ENCODE data around the gene GIMAP5. TPM values are rescaled to one million over a fixed set of nuclear protein-coding genes. Genes with fewer than 3 reads are reported as not detected.

The GIMAP5 gene
- total and polyA plus RNA-seq, 4 donors, result 24.8 to 60.6 (median 37.6) TPM

- DNase-seq (no peak), ATAC-seq (ENCODE audit: insufficient read depth, low FRiP score) (no peak)
- Histone ChIP-seq H3K27ac (ENCODE audit: low read depth in 1 of 2, low read length in 1 of 2) (no peak overlapping the region), H3K36me3 (ENCODE audit: control insufficient read depth in 4 of 4, insufficient read depth in 4 of 4, low read length in 4 of 4) (no peaks in the 10 kb centered on the region), H3K27me3 (ENCODE audit: control insufficient read depth in 3 of 3, insufficient read depth in 3 of 3, low read length in 2 of 3) (peaks cover 0 to 12% (median 2%) of the 10 kb centered on the region in 3 donors), H3K4me3 (no peak overlapping the region), H3K9ac (ENCODE audit: insufficient read depth in 1 of 2, low read length in 2 of 2) (no peak overlapping the region), H3K4me1 (ENCODE audit: control insufficient read depth in 5 of 5, insufficient read depth in 5 of 5, low read length in 5 of 5) (no peaks in the 10 kb centered on the region), H3K9me3 (ENCODE audit: control insufficient read depth in 4 of 4, insufficient read depth in 3 of 4, low read length in 3 of 4) (no peaks in the 10 kb centered on the region)
- 80 to 83% methylated on average over 3 of the region's 3 CpGs for WGBS, 2 donors
- TF ChIP-seq, protein P1, sequence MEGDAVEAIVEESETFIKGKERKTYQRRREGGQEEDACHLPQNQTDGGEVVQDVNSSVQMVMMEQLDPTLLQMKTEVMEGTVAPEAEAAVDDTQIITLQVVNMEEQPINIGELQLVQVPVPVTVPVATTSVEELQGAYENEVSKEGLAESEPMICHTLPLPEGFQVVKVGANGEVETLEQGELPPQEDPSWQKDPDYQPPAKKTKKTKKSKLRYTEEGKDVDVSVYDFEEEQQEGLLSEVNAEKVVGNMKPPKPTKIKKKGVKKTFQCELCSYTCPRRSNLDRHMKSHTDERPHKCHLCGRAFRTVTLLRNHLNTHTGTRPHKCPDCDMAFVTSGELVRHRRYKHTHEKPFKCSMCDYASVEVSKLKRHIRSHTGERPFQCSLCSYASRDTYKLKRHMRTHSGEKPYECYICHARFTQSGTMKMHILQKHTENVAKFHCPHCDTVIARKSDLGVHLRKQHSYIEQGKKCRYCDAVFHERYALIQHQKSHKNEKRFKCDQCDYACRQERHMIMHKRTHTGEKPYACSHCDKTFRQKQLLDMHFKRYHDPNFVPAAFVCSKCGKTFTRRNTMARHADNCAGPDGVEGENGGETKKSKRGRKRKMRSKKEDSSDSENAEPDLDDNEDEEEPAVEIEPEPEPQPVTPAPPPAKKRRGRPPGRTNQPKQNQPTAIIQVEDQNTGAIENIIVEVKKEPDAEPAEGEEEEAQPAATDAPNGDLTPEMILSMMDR (IDR thresholded peaks at IDR 0.05; ENCODE audit: control extremely low read depth, extremely low read depth), result no peak
Observed at GRCh38 chr7:150734254-150734653, 3.0 kb upstream of the GIMAP5 start.

GRCh38 chr7:150735596-150736358, 1.4 kb upstream of the GIMAP5 start:
- Histone ChIP-seq H3K9ac (ENCODE audit: insufficient read depth in 1 of 2, low read length in 2 of 2) (no peak overlapping the region), H3K27ac (ENCODE audit: low read depth in 1 of 2, low read length in 1 of 2) (no peak overlapping the region), H3K4me1 (ENCODE audit: control insufficient read depth in 5 of 5, insufficient read depth in 5 of 5, low read length in 5 of 5) (no peaks in the 10 kb centered on the region), H3K4me3 (no peak overlapping the region), H3K9me3 (ENCODE audit: control insufficient read depth in 4 of 4, insufficient read depth in 3 of 4, low read length in 3 of 4) (no peaks in the 10 kb centered on the region), H3K27me3 (ENCODE audit: control insufficient read depth in 3 of 3, insufficient read depth in 3 of 3, low read length in 2 of 3) (peaks cover 0 to 12% (median 2%) of the 10 kb centered on the region in 3 donors), H3K36me3 (ENCODE audit: control insufficient read depth in 4 of 4, insufficient read depth in 4 of 4, low read length in 4 of 4) (no peaks in the 10 kb centered on the region)
- no peak for DNase-seq
- 73 to 78% methylated on average over 3 of the region's 3 CpGs for WGBS, 2 donors
- TF ChIP-seq, protein P1 (IDR thresholded peaks at IDR 0.05; ENCODE audit: control extremely low read depth, extremely low read depth), result no peak
- no peak for ATAC-seq (ENCODE audit: insufficient read depth, low FRiP score)

GRCh38 chr7:150736864-150737263, 354 bp upstream of the GIMAP5 start:
- peak overlapping the region; percentile 11 for H3K4me3 ChIP-seq
- H3K9ac ChIP-seq (ENCODE audit: insufficient read depth in 1 of 2, low read length in 2 of 2), result no peak overlapping the region
- no peak for ATAC-seq (ENCODE audit: insufficient read depth, low FRiP score)
- WGBS, 2 donors, result 48 to 59% methylated on average over 4 of the region's 4 CpGs
- no peaks in the 10 kb centered on the region for H3K4me1 ChIP-seq (ENCODE audit: control insufficient read depth in 5 of 5, insufficient read depth in 5 of 5, low read length in 5 of 5)
- H3K36me3 ChIP-seq (ENCODE audit: control insufficient read depth in 4 of 4, insufficient read depth in 4 of 4, low read length in 4 of 4), result peaks cover 0 to 4% (median 0%) of the 10 kb centered on the region in 4 donors
- H3K9me3 ChIP-seq (ENCODE audit: control insufficient read depth in 4 of 4, insufficient read depth in 3 of 4, low read length in 3 of 4), result no peaks in the 10 kb centered on the region
- DNase-seq, result no peak
- peak overlapping the region; percentile 39 to 78 for H3K27ac ChIP-seq (ENCODE audit: low read depth in 1 of 2, low read length in 1 of 2)
- TF ChIP-seq, protein P1 (IDR thresholded peaks at IDR 0.05; ENCODE audit: control extremely low read depth, extremely low read depth), result no peak
- peaks cover 0 to 12% (median 2%) of the 10 kb centered on the region in 3 donors for H3K27me3 ChIP-seq (ENCODE audit: control insufficient read depth in 3 of 3, insufficient read depth in 3 of 3, low read length in 2 of 3)
